ENCODE results near the gene TCP11. TPM values are rescaled to one million over a fixed set of nuclear protein-coding genes. Genes with fewer than 3 reads are reported as not detected.

TCP11 gene
- total RNA-seq, 1 donor from 2014 or later = not detected

GRCh38 chr6:35105078-35105477, 36.1 kb downstream of the TCP11 start:
- intact Hi-C loops (cut with DNase I) = no loop called here
- no peaks in the 10 kb centered on the region for H3K9me3 ChIP-seq
- ATAC-seq (no peak), DNase-seq (no peak)
- H3K27me3 ChIP-seq (ENCODE audit: low read depth) = no peaks in the 10 kb centered on the region
- H3K4me1 ChIP-seq = no peaks in the 10 kb centered on the region
- no peak overlapping the region for H3K4me3 ChIP-seq
- no peak overlapping the region for H3K27ac ChIP-seq
- TF ChIP-seq, protein P1, sequence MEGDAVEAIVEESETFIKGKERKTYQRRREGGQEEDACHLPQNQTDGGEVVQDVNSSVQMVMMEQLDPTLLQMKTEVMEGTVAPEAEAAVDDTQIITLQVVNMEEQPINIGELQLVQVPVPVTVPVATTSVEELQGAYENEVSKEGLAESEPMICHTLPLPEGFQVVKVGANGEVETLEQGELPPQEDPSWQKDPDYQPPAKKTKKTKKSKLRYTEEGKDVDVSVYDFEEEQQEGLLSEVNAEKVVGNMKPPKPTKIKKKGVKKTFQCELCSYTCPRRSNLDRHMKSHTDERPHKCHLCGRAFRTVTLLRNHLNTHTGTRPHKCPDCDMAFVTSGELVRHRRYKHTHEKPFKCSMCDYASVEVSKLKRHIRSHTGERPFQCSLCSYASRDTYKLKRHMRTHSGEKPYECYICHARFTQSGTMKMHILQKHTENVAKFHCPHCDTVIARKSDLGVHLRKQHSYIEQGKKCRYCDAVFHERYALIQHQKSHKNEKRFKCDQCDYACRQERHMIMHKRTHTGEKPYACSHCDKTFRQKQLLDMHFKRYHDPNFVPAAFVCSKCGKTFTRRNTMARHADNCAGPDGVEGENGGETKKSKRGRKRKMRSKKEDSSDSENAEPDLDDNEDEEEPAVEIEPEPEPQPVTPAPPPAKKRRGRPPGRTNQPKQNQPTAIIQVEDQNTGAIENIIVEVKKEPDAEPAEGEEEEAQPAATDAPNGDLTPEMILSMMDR (IDR thresholded peaks at IDR 0.05) = no peak
- H3K36me3 ChIP-seq = no peaks in the 10 kb centered on the region

GRCh38 chr6:35099116-35099515, 42.0 kb downstream of the TCP11 start:
- no peak overlapping the region for H3K27ac ChIP-seq
- no peaks in the 10 kb centered on the region for H3K36me3 ChIP-seq
- no peaks in the 10 kb centered on the region for H3K27me3 ChIP-seq (ENCODE audit: low read depth)
- no peak for DNase-seq
- H3K4me3 ChIP-seq = no peak overlapping the region
- H3K9me3 ChIP-seq = no peaks in the 10 kb centered on the region
- peaks cover 12% of the 10 kb centered on the region for H3K4me1 ChIP-seq
- TF ChIP-seq, protein P1 (IDR thresholded peaks at IDR 0.05) = no peak
- intact Hi-C loops (cut with DNase I) = no loop called here
- no peak for ATAC-seq

DNA sequence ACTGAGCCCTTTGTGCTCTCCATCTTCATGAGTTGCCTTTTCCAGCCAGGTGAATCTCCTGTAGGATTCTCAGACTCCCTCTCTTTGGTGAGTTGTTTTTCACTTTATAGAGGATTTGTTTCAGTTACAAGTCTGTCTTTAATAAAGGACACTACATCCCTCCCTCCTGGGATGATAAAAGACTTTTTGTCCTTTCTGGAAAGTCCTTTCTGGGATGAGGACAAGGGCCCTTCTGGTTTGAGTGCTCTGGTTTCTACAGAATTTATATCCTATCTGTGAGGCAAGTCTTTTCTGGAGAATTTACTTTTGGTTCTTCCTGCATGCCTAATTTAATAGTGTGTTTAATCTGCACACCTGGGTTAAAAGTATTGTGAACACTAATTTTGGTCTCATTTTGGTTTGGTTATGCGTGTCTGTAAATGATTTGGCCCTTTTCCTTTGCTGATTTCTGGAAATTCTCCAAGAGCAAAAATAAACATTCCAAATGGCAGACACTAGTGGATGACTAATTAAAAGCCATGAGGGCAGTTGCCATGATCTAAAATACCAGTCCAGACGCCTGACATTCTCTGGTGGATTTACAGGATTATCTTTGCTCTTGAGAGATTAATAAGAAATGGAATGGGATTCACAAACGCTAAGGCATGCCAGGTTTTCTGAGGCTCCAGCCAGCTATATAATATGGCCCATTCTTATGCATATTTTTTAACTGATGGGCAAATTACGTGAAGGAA, 44.8 kb downstream of the TCP11 start:
- TF ChIP-seq, protein P1 (IDR thresholded peaks at IDR 0.05) = no peak
- peaks cover 3% of the 10 kb centered on the region for H3K36me3 ChIP-seq
- ATAC-seq (peak in 1 of 2 donors; percentile 66), DNase-seq (no peak)
- no peaks in the 10 kb centered on the region for H3K27me3 ChIP-seq (ENCODE audit: low read depth)
- no peak overlapping the region for H3K27ac ChIP-seq
- intact Hi-C loops (cut with DNase I) = no loop called here
- H3K4me3 ChIP-seq = no peak overlapping the region
- H3K4me1 ChIP-seq = peaks cover 33% of the 10 kb centered on the region
- no peaks in the 10 kb centered on the region for H3K9me3 ChIP-seq

DNA sequence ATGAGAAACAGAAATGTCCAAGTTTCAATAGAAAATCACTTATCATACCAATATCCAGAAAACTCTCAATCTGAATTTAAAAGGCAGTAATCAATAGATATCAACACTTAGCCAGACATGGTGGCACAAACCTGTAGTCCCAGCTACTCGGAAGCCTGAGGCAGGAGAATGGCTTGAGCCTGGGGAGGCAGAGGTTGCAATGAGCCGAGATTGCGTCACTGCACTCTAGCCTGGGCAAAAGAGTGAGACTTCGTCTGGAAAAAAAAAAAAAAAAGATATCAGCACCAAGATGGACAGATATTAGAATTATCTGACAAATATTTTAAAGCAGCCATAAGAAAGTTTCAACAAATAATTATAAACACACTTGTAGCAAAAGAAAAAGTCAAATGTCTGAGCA, 47.0 kb downstream of the TCP11 start:
- intact Hi-C loops (cut with DNase I) = no loop called here
- H3K9me3 ChIP-seq = no peaks in the 10 kb centered on the region
- H3K27ac ChIP-seq = no peak overlapping the region
- H3K27me3 ChIP-seq (ENCODE audit: low read depth) = no peaks in the 10 kb centered on the region
- H3K36me3 ChIP-seq = peaks cover 24% of the 10 kb centered on the region
- H3K4me3 ChIP-seq = no peak overlapping the region
- peaks cover 33% of the 10 kb centered on the region for H3K4me1 ChIP-seq
- no peak for DNase-seq
- ATAC-seq = no peak
- TF ChIP-seq, protein P1 (IDR thresholded peaks at IDR 0.05) = no peak

DNA sequence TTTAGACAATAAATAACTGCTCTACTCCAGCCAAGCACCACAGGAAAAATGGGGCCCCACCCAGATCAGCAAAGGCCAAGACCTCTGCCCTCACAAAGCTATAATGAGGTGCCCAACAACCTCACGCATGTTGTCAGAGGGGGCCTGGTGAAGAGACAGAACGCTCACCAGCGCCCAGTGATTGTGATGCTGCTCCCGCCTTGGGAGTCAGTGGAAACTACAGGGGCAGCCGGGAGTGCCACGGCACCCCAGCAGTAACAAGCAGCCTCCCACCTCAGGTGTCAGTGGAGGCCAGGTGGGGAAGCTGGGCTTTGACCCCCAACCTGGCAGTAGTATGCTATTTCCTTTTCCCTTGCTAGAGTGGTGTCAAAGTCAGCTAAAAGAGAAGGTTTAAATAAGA, 47.4 kb downstream of the TCP11 start:
- peaks cover 33% of the 10 kb centered on the region for H3K4me1 ChIP-seq
- no peaks in the 10 kb centered on the region for H3K27me3 ChIP-seq (ENCODE audit: low read depth)
- intact Hi-C loops (cut with DNase I) = no loop called here
- ATAC-seq = no peak
- H3K36me3 ChIP-seq = peaks cover 28% of the 10 kb centered on the region
- no peak overlapping the region for H3K27ac ChIP-seq
- TF ChIP-seq, protein P1 (IDR thresholded peaks at IDR 0.05) = no peak
- no peaks in the 10 kb centered on the region for H3K9me3 ChIP-seq
- no peak overlapping the region for H3K4me3 ChIP-seq
- no peak for DNase-seq
